HG03103 (cell line): ENCODE results near the gene GREB1L.

Source experiments
- ATAC-seq: cut with Tn5 transposase; IDR thresholded peaks from one replicate; pipeline ENCODE4 v1.9.1; 2021; ENCODE audit warnings: low read depth; ENCODE audit not compliant: unreplicated experiment

The GREB1L gene

GRCh38 chr18:21538230-21538629 is 296.2 kb downstream of the GREB1L start:
- no peak for ATAC-seq

GRCh38 chr18:21546423-21546822 is 304.4 kb downstream of the GREB1L start:
- ATAC-seq, result no peak

GRCh38 chr18:21548647-21549046 is 306.6 kb downstream of the GREB1L start:
- no peak for ATAC-seq

GRCh38 chr18:21550510-21550970 is 308.5 kb downstream of the GREB1L start:
- ATAC-seq, result no peak

GRCh38 chr18:21557607-21558253 is 315.7 kb downstream of the GREB1L start:
- no peak for ATAC-seq

- ATAC-seq, result no peak
Observed at GRCh38 chr18:21559195-21559594, 317.2 kb downstream of the GREB1L start.

- ATAC-seq, result no peak
Observed at GRCh38 chr18:21571772-21572171, 329.7 kb downstream of the GREB1L start.
